Measurements from ENCODE around the gene CAVIN1. TPM values are rescaled to one million over a fixed set of nuclear protein-coding genes. Genes with fewer than 3 reads are reported as not detected.

The CAVIN1 gene
- total and polyA plus RNA-seq, 8 donors, result 11.5 to 42.6 (median 24.2) TPM

- Histone ChIP-seq H3K27ac (no peak overlapping the region), H3K27me3 (no peaks in the 10 kb centered on the region), H3K36me3 (no peaks in the 10 kb centered on the region), H3K4me1 (no peaks in the 10 kb centered on the region), H3K9me3 (no peaks in the 10 kb centered on the region), H3K4me3 (no peak overlapping the region)
- ATAC-seq (no peak), FAIRE-seq (no peak), DNase-seq (no peak)
- no peak for TF ChIP-seq CTCF (IDR thresholded peaks at IDR 0.05)
- intact Hi-C loops (cut with DNase I), result no loop called here
- WGBS, 2 donors, result 74 to 85% methylated on average over 3 of the region's 3 CpGs
Observed at GRCh38 chr17:42413464-42414040, 9.5 kb downstream of the CAVIN1 start.

- intact Hi-C loops (cut with DNase I), result no loop called here
- FAIRE-seq, result no peak
- WGBS, 2 donors, result 83 to 86% methylated on average over 11 of the region's 11 CpGs
Observed at GRCh38 chr17:42411905-42412679, 11.0 kb downstream of the CAVIN1 start.

GRCh38 chr17:42411361-42411760 lies 11.7 kb downstream of the CAVIN1 start:
- intact Hi-C loops (cut with DNase I), result no loop called here
- DNase-seq, result no peak
- no peak overlapping the region for H3K4me3 ChIP-seq

More at GRCh38 chr17:42411905-42412679, 11.0 kb downstream of the CAVIN1 start:
- no peak for DNase-seq
- Histone ChIP-seq H3K4me3 (no peak overlapping the region), H3K27ac (no peak overlapping the region), H3K4me1 (peaks cover 0 to 3% (median 0%) of the 10 kb centered on the region in 3 donors), H3K27me3 (no peaks in the 10 kb centered on the region), H3K9me3 (no peaks in the 10 kb centered on the region), H3K36me3 (no peaks in the 10 kb centered on the region)
- no peak for ATAC-seq
- no peak for TF ChIP-seq CTCF (IDR thresholded peaks at IDR 0.05)

GRCh38 chr17:42410319-42410685 lies 12.8 kb downstream of the CAVIN1 start:
- Histone ChIP-seq H3K4me3 (no peak overlapping the region), H3K9me3 (no peaks in the 10 kb centered on the region), H3K27ac (no peak overlapping the region), H3K36me3 (no peaks in the 10 kb centered on the region), H3K27me3 (no peaks in the 10 kb centered on the region), H3K4me1 (peaks cover 0 to 5% (median 2%) of the 10 kb centered on the region in 3 donors)
- DNase-seq (no peak), FAIRE-seq (no peak), ATAC-seq (no peak)
- 79 to 83% methylated on average over 5 of the region's 5 CpGs for WGBS, 2 donors
- no peak for TF ChIP-seq CTCF (IDR thresholded peaks at IDR 0.05)
- intact Hi-C loops (cut with DNase I), result no loop called here

More at GRCh38 chr17:42411361-42411760, 11.7 kb downstream of the CAVIN1 start:
- ATAC-seq (no peak), FAIRE-seq (no peak)
- TF ChIP-seq CTCF (IDR thresholded peaks at IDR 0.05), result no peak
- peaks cover 0 to 5% (median 2%) of the 10 kb centered on the region in 3 donors for H3K4me1 ChIP-seq
- H3K27ac ChIP-seq, result no peak overlapping the region
- H3K36me3 ChIP-seq, result no peaks in the 10 kb centered on the region
- H3K27me3 ChIP-seq, result no peaks in the 10 kb centered on the region
- H3K9me3 ChIP-seq, result no peaks in the 10 kb centered on the region
- WGBS, 2 donors, result 80 to 84% methylated on average over 4 of the region's 4 CpGs
